Bronchus fibroblast of lung (primary cell): ENCODE measurements around the gene CSNK2A1. TPM values are rescaled to one million over a fixed set of nuclear protein-coding genes. Genes with fewer than 3 reads are reported as not detected.

ENCODE experiments used
- total RNA-seq: library from RNA; depleted of rRNA; stranded (reverse); fragments of >200 nt; gene quantifications from 2 replicates; pipeline ENCODE4 v1.2.3, GENCODE V29; 2015

Gene CSNK2A1
- 87.0 and 95.2 TPM in 2 replicates for total RNA-seq

GRCh38 chr20:543369-544152, at the start of gene CSNK2A1:
Gene CSNK2A1, minus strand, starts transcription at chr20:543790. Its CDS starts 35,239 bp downstream, at chr20:508551.

GRCh38 chr20:462199-462991, 81.2 kb downstream of the CSNK2A1 start, which contains the start of gene TBC1D20:
Gene TBC1D20, minus strand, starts transcription at chr20:462533. Its CDS starts 128 bp downstream, at chr20:462405.

Other genes starting within 250 kb of the CSNK2A1 start
- 16.2 and 20.0 TPM in 2 replicates for gene ZCCHC3, start 246.2 kb downstream of the CSNK2A1 start, total RNA-seq
- gene SOX12, start 218.2 kb downstream of the CSNK2A1 start, total RNA-seq: 16.0 and 16.1 TPM in 2 replicates
- gene NRSN2, start 196.7 kb downstream of the CSNK2A1 start, total RNA-seq: 95.0 and 104 TPM in 2 replicates
- gene TRIB3, start 163.0 kb downstream of the CSNK2A1 start, total RNA-seq: 106 and 115 TPM in 2 replicates
- 71.3 and 71.4 TPM in 2 replicates for gene RBCK1, start 135.5 kb downstream of the CSNK2A1 start, total RNA-seq
- gene TBC1D20, start 81.3 kb downstream of the CSNK2A1 start, total RNA-seq: 21.0 and 23.3 TPM in 2 replicates
- gene TCF15, start 66.5 kb upstream of the CSNK2A1 start, total RNA-seq: under 0.01 TPM in 1 of 2 replicates, not detected in the other
- gene SRXN1, start 109.4 kb upstream of the CSNK2A1 start, total RNA-seq: 34.5 and 39.0 TPM in 2 replicates
- gene SCRT2, start 132.0 kb upstream of the CSNK2A1 start, total RNA-seq: not detected in 2 replicates
- not detected in 2 replicates for gene SLC52A3, start 224.7 kb upstream of the CSNK2A1 start, total RNA-seq